ENCODE data around the gene TARS2.

TARS2 gene

DNA sequence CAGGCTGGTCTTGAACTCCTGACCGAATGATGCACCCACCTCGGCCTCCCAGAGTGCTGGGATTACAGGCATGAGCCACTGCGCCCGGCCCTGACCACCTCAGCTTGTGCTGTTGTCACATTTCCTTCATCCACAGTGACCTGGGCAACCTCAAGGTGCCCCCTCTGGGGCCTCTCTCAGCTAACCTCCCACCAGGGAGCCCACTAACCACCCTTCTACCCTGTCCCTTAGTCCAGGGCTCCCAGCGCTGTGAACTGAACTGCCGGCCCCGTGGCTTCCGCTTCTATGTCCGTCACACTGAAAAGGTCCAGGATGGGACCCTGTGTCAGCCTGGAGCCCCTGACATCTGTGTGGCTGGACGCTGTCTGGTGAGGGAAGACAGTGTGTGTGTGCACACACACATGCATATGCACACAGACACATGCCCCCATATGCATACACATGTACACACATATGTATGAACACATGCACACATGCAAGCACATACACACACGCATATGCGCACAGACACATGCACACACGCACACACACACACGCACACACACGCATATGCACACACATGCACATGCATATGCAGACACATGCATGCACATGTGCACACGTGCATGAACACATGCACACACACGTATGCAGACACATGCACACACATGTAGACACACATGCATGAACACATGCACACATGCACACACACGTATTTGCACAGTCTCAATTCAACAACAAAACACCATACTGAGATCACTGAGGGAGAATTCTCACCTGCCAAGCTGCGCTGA is 68.2 kb downstream of the TARS2 start:
- in situ Hi-C loops (cut with MboI; ENCODE audit: low sequenced_read_pairs) = no loop called here

DNA sequence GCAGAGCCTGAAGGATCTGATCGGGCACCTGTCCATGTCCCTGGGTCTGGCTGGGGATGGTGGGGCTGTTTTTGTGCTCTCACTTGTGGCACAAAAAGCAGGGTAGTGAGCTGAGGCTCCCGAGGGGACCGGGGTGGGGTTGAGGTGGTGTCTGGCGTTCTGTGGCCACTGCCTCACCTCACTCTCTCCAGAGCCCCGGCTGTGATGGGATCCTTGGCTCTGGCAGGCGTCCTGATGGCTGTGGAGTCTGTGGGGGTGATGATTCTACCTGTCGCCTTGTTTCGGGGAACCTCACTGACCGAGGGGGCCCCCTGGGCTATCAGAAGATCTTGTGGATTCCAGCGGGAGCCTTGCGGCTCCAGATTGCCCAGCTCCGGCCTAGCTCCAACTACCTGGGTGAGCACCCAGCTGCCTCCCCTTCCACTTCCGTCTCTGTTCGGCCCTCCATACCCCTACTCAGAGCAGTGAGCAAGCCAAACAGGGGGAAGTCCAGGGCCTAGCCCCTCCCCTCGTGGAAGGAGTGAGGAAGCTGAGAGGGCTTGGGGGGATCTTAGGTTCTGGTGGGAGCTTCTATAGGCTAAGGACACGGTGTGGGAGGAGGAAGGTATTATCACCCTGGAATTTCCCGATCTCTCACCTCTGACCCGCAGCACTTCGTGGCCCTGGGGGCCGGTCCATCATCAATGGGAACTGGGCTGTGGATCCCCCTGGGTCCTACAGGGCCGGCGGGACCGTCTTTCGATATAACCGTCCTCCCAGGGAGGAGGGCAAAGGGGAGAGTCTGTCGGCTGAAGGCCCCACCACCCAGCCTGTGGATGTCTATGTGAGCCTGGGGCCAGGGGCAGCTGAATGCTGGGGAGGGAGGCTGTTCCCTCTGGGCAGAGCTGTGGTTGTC is 69.0 kb downstream of the TARS2 start:
- in situ Hi-C loops (cut with MboI; ENCODE audit: low sequenced_read_pairs) = no loop called here

DNA sequence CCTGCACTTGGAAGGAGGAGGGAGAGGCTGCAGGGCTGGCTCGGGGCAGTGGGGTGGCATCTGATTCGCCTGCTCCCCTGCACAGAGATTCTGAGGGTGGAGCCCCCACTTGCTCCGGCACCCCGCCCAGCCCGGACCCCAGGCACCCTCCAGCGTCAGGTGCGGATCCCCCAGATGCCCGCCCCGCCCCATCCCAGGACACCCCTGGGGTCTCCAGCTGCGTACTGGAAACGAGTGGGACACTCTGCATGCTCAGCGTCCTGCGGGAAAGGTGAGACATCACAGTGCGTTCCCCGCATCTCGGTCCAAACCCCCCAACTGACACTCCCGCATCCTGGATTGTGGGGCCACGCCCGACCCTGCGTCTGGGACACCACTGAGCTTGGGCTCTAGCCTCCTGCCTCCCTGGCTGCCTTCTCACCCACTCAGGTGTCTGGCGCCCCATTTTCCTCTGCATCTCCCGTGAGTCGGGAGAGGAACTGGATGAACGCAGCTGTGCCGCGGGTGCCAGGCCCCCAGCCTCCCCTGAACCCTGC is 69.9 kb downstream of the TARS2 start:
- in situ Hi-C loops (cut with MboI; ENCODE audit: low sequenced_read_pairs) = no loop called here
